Metanephros (tissue), 2 donors: ENCODE measurements around the gene SLC30A4. TPM values are rescaled to one million over a fixed set of nuclear protein-coding genes. Genes with fewer than 3 reads are reported as not detected.

Experiments
- small RNA-seq: library from RNA; depleted of rRNA; stranded (forward); fragments of <200 nt; gene quantifications from one replicate; pipeline ENCODE3, GENCODE V24; 2014; ENCODE audit warnings: low replicate concordance
- total RNA-seq: library from RNA; depleted of rRNA; stranded (reverse); fragments of >200 nt; gene quantifications from one replicate; pipeline ENCODE4 v1.2.3, GENCODE V29; 2014

SLC30A4 gene
- total RNA-seq: 9.6 TPM

GRCh38 chr15:45522328-45523165 lies at the start of gene SLC30A4:
TSS of gene SLC30A4 (minus strand) at chr15:45522755. CDS start at chr15:45522354, 401 bp downstream.

Small RNAs within 50 kb of the gene (small RNA-seq; reads per million reads assigned to genes)
- gene DPPA5P2: not detected
- gene SNORA41B: not detected

Other genes starting within 250 kb of the SLC30A4 start
- 269 TPM for gene GATM, start 144.2 kb downstream of the SLC30A4 start, total RNA-seq
- gene BLOC1S6, start 64.6 kb upstream of the SLC30A4 start, total RNA-seq: 43.9 TPM
- gene SQOR, start 112.3 kb upstream of the SLC30A4 start, total RNA-seq: 14.3 TPM